GM21381 (cell line): ENCODE measurements around the gene LDB2.
"Not testable (repeated sequence)": the region's sequence is repeated elsewhere in the genome, so short reads cannot be mapped to it uniquely, and the experiment has no call there.

Source experiments
- ATAC-seq: cut with Tn5 transposase; IDR thresholded peaks from one replicate; pipeline ENCODE4 v1.9.1; 2021; ENCODE audit warnings: mild to moderate bottlenecking, moderate library complexity; ENCODE audit not compliant: unreplicated experiment

The LDB2 gene

DNA sequence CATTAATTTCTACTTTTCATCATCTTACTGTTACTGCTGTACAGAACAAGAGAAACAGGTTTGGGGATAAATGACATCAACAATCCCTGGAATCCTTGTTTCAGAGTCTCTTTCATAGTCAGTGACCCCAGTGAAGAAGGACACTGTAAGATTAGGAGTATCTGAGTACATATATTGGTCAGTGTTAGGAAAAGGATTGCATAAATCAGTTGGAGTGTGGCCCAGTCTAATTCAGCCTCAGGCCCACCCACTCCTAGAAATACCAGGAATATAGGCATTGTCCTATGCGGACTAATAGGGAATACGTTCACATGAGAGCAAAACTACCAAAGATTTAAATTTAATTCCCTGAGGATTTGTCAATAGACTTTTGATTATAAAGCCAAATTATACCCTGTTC, 237.8 kb downstream of the LDB2 start:
- no peak for ATAC-seq

GRCh38 chr4:16659694-16660093, 238.8 kb downstream of the LDB2 start:
- ATAC-seq: no peak

DNA sequence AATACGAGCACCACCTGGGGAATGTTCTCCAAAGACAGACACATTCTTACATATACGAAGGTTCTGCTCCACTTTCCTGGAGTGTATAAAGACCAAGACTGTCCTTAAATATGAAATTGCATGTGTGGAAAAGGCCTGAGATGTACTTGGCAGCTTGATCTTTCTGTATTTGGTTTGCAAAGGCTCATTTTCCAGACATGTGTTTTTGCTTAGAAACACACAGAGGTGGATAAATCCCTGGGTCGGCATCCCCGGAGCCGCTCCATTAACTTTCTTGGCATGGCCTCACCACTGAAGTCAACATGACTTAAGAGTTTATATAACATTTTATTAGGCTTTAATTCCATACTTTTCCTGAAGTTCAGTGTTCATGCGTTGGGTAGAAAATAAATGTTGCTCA, 239.4 kb downstream of the LDB2 start:
- no peak for ATAC-seq

DNA sequence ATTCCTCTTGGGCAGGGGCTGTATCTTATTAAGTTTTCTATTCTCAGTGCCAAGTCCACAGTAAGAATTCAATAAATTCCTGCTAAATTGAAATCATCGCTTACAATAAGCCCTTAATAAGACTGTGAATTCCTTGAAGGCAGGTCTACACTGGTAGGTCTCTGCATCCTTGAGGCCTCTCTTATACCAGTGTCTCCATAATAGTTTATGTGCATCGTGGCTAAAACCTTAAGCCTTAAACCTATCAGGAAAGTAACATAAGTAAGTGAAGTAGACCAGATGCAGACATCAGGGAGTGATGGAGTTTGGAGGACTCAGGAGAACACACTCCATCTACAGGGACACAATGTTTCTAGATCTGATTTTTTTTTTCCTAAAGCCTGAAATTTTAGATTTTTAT, 240.3 kb downstream of the LDB2 start:
- no peak for ATAC-seq

DNA sequence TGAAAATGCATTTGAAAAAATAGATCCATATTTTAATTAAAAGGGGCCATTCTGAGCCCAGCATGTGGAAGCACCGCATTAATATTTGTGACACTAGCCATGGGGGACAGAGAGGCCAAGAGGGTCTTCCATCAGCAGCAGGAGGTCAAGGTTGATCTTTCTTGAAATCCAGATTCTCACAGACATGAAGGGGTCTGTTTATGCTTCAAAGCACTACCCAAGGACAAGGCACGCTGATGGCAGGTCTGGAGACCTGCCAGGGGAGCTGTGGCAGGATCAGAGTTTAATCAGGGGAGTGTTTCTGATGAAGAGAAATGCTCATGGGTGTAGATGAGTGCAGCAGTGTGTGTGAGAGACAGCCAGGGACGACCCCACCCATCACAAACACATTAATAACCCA, 243.3 kb downstream of the LDB2 start:
- ATAC-seq: no peak

GRCh38 chr4:16652732-16653305, 245.6 kb downstream of the LDB2 start:
- no peak for ATAC-seq

DNA sequence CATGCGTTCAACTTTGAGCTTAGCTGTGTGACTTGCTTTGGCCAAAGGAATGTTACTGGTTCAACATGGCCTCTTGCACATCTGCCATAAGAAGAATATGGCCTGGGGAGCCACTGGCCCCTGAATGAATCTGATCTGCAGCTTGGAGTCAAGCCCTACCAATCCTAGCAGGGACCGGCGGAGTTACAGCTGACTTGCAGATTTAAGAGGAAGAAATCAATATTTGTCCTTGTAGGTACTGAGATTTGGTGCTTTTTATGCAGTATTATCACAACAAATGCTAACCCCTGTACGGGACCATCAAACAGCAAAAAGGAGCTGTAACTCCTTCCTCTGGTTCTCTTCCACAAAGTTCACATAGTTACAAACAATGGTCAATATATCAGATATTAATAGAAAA, 252.0 kb downstream of the LDB2 start:
- no peak for ATAC-seq

- ATAC-seq: no peak
Observed at GRCh38 chr4:16643893-16644292, 254.6 kb downstream of the LDB2 start.

GRCh38 chr4:16642897-16643296, 255.5 kb downstream of the LDB2 start:
- ATAC-seq: no peak

GRCh38 chr4:16641971-16642370, 256.5 kb downstream of the LDB2 start:
- ATAC-seq: no peak

- ATAC-seq: no peak
Observed at GRCh38 chr4:16636912-16637630, 261.4 kb downstream of the LDB2 start.

GRCh38 chr4:16636304-16636703, 262.1 kb downstream of the LDB2 start:
- ATAC-seq: no peak

GRCh38 chr4:16629274-16629673, 269.2 kb downstream of the LDB2 start:
- not testable (repeated sequence) for ATAC-seq

DNA sequence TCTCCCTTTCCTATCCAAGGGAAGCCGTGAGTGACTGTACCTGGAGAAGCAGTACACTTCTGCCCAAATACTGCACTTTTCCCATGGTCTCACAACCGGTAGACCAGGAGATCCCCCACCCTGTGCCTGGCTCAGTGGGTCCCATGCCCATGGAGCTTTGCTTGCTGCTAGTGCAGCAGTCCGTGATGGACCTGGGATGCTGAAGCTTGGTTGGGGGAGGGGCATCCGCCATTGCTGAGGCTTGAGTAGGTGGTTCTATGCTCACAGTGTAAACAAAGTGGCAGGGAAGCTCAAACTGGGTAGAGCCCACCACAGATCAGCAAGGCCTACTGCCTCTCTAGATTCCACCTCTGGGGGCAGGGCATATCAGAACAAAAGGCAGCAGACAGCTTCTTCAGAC, 269.6 kb downstream of the LDB2 start:
- not testable (repeated sequence) for ATAC-seq

- ATAC-seq: no peak
Observed at GRCh38 chr4:16627999-16628398, 270.4 kb downstream of the LDB2 start.

- no peak for ATAC-seq
Observed at GRCh38 chr4:16626945-16627344, 271.5 kb downstream of the LDB2 start.

DNA sequence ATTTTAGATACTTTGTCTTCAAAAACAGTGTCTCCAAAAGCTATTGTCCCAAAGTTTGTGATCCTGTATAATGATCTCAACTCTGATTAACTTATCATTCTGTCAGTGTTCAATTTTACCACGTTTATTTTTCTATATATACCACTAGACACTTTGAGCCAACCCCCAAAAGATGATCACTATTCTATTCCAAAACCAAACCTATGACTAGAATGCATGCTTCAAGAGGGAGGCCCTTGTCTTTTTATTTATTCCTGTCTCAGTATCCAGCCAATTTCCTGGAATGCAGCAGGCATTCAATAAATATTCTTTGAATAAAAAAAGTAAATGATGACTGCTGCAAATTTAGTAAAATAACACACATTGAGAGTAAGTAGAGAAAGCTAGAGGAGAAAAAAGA, 275.6 kb downstream of the LDB2 start:
- ATAC-seq: no peak

DNA sequence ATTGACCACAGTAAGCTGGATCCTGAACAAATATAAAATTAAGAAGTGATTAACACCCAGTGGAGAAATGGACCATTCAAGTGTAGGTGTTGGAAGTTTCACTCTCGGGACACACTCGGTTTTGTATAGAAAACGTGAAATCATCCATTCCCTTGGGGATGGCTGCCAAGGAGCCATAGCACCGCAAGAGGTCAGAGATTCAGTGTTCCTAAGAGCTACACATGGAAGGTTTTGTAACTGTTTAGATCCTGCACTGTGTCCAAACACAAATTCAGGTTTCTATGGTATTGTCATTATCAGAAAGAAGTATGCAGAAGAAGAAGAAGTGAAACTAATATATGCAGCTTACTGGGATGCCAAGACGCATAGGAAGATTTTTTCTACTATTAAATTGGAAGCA, 281.0 kb downstream of the LDB2 start:
- no peak for ATAC-seq

- no peak for ATAC-seq
Observed at GRCh38 chr4:16617011-16617410, 281.4 kb downstream of the LDB2 start.

DNA sequence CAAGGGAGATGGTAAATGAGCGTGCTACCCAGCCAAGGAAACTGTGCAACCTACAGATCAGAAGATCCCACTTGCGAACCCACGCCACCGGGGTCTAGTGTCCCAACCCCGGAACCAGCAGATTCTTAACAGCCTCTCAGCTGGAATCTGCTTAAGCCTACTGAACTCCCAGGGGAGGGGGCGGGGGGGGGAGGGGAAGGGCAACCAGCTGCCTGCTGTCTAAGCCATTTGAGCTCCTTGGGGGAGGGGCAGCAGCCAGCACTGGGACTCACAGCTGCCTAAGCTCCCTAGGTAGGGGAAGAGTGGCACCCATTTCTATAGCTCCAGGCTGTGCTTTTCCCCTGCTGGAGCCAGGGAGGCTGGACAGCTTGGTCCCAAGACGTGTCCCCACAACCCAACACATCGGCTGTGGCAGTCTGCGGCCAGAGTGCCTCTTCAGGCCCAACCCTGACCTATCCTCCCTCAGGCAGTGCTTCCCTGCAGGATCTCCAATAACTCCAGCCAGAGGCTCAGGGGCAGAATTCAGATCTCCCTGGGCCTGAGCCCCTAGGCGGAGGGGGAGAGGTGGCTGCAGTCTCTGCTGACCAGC, 289.2 kb downstream of the LDB2 start:
- ATAC-seq: no peak

- no peak for ATAC-seq
Observed at GRCh38 chr4:16608611-16609125, 289.8 kb downstream of the LDB2 start.

- no peak for ATAC-seq
Observed at GRCh38 chr4:16608123-16608522, 290.3 kb downstream of the LDB2 start.
